T-cell (primary cell): ENCODE results near the gene PMS1. TPM values are rescaled to one million over a fixed set of nuclear protein-coding genes. Genes with fewer than 3 reads are reported as not detected.

Source experiments
- ATAC-seq, 4 experiments: fragments of 200-7000 bp in 3 of 4; fragments of 150-1000 bp in 1 of 4; cut with Tn5 transposase; replicated peaks in 1 of 4; 1 replicate in 3 of 4; 2 replicates in 1 of 4; pipeline ENCODE4 v1.10.0; 2021; ENCODE audit warnings: moderate library complexity in 3 of 4, mild to moderate bottlenecking in 2 of 4, moderate number of reproducible peaks in 1 of 4
- CTCF ChIA-PET, 2 donors: fragments of 300-600 bp; sonication (Branson Sonifier 250); formaldehyde crosslinking; loops; one replicate each; lab custom pipeline; 2022; ENCODE audit warnings: antibody characterized with exemption in 2 of 2; lab: Charles Lee
- POLR2A ChIA-PET, 2 donors: fragments of 300-600 bp; sonication (Branson Sonifier 250); formaldehyde crosslinking; loops; one replicate each; lab custom pipeline; 2022; ENCODE audit warnings: antibody characterized with exemption in 2 of 2; lab: Charles Lee
- DNase-seq, 35 experiments: peaks; one replicate each; pipeline versions ENCODE4 v3.0.0 to v3.0.0-alpha.2; 2013 to 2023
- H3K27ac ChIP-seq: one replicate; pipeline ENCODE4 v1.5.1; 2013; ENCODE audit warnings: low read length
- H3K27me3 ChIP-seq, 2 experiments: replicated peaks in 1 of 2; 1 replicate in 1 of 2; 2 replicates in 1 of 2; pipeline versions ENCODE4 v1.6.1 to v1.7.0; 2013; ENCODE audit warnings: low read length in 1 of 2, mixed read lengths in 1 of 2; ENCODE audit not compliant: control insufficient read depth in 2 of 2, insufficient read depth in 2 of 2; ENCODE audit errors: extremely low read depth in 1 of 2
- H3K36me3 ChIP-seq, 2 donors: 1 replicate in 1 of 2; 2 replicates in 1 of 2; pipeline versions ENCODE4 v1.6.1 to v1.7.0; 2013; ENCODE audit warnings: low read length in 1 of 2; ENCODE audit not compliant: control insufficient read depth in 2 of 2, insufficient read depth in 1 of 2; ENCODE audit errors: extremely low read depth in 1 of 2
- H3K4me1 ChIP-seq, 2 experiments: 1 replicate in 1 of 2; 2 replicates in 1 of 2; pipeline versions ENCODE4 v1.6.1 to v1.7.0; 2013; ENCODE audit warnings: low read length in 2 of 2, mixed read lengths in 1 of 2; ENCODE audit not compliant: insufficient read depth in 2 of 2, control insufficient read depth in 1 of 2; ENCODE audit errors: extremely low read depth in 1 of 2
- H3K4me3 ChIP-seq, 2 donors: 1 replicate in 1 of 2; 2 replicates in 1 of 2; pipeline versions ENCODE4 v1.5.1 to v1.7.0; 2013; ENCODE audit warnings: mild to moderate bottlenecking in 2 of 2, low read length in 1 of 2, moderate library complexity in 1 of 2; ENCODE audit not compliant: control insufficient read depth in 1 of 2; ENCODE audit errors: extremely low read depth in 1 of 2
- H3K9me3 ChIP-seq: 2 replicates; pipeline ENCODE4 v1.7.0; 2013
- H3K27ac Mint-ChIP-seq, 2 donors: one replicate each; pipeline ENCODE4 v1.8.0; 2020 to 2021; ENCODE audit warnings: mild to moderate bottlenecking in 2 of 2, mixed read lengths in 2 of 2
- H3K27me3 Mint-ChIP-seq, 2 donors: one replicate each; pipeline ENCODE4 v1.8.0; 2021 to 2022; ENCODE audit warnings: mixed read lengths in 2 of 2
- H3K36me3 Mint-ChIP-seq: one replicate; pipeline ENCODE4 v1.8.0; 2021; ENCODE audit warnings: mixed read lengths
- H3K4me1 Mint-ChIP-seq, 3 donors: one replicate each; pipeline ENCODE4 v1.8.0; 2020 to 2022; ENCODE audit warnings: mixed read lengths in 3 of 3, mild to moderate bottlenecking in 1 of 3
- H3K4me3 Mint-ChIP-seq, 3 donors: one replicate each; pipeline ENCODE4 v1.8.0; 2020 to 2022; ENCODE audit warnings: mild to moderate bottlenecking in 3 of 3, mixed read lengths in 3 of 3, moderate library complexity in 3 of 3
- H3K9me3 Mint-ChIP-seq, 3 donors: one replicate each; pipeline ENCODE4 v1.8.0; 2020 to 2022; ENCODE audit warnings: mixed read lengths in 3 of 3
- WGBS: methylation state at CpG from one replicate; pipeline ENCODE4 v1.1.5; 2013; ENCODE audit warnings: missing lambda C conversion rate; ENCODE audit not compliant: insufficient coverage; 5-methylcytosine and 5-hydroxymethylcytosine counted together
- total RNA-seq, 35 experiments: library from RNA in 6 of 35; stranded (reverse) in 6 of 35; fragments of 120-200 nt in 1 of 35; gene quantifications; one replicate each; pipeline versions ENCODE4 v1.2.1 to v1.2.4 and lab custom pipeline; 2013 to 2026

The PMS1 gene
- total RNA-seq, 5 donors from 2014 or later (not counting 1 experiment from before 2014, with no cell fraction given), result 23.1 to 30.9 (median 24.8) TPM

GRCh38 chr2:189916651-189917050 lies 132.4 kb downstream of the PMS1 start:
- H3K9me3 ChIP-seq, result no peaks in the 10 kb centered on the region
- CTCF ChIA-PET, result no interaction called here
- DNase-seq (no peak), ATAC-seq (no peak)
- H3K36me3 ChIP-seq, result no peaks in the 10 kb centered on the region
- H3K4me3 Mint-ChIP-seq, result no peak overlapping the region
- POLR2A ChIA-PET, result interaction anchor here in 1 of 2 donors (0.6 kb wide), 1 partner anchor 1724 kb away, joined by 3 read pairs; no protein-coding TSS in a partner anchor
- H3K36me3 Mint-ChIP-seq, result no peaks in the 10 kb centered on the region
- no peak overlapping the region for H3K27ac ChIP-seq
- H3K27me3 ChIP-seq, result peaks cover 0 to 4% of the 10 kb centered on the region in 2 experiments
- WGBS, result no CpG with 5 or more reads among the region's 2 CpGs
- H3K4me1 ChIP-seq, result no peaks in the 10 kb centered on the region
- no peak overlapping the region for H3K4me3 ChIP-seq
- H3K9me3 Mint-ChIP-seq, result no peaks in the 10 kb centered on the region
- H3K27me3 Mint-ChIP-seq, result peaks cover 8 to 16% of the 10 kb centered on the region in 2 donors
- H3K27ac Mint-ChIP-seq, result no peak overlapping the region
- no peaks in the 10 kb centered on the region for H3K4me1 Mint-ChIP-seq

Other genes starting within 250 kb of the PMS1 start
- 10 to 100 TPM; 20.7 to 43.7 (median 24.6) TPM for gene SLC40A1, start 203.7 kb upstream of the PMS1 start, total RNA-seq
- 10 to 100 TPM; 31.7 to 43.8 (median 35.9) TPM for gene ASNSD1, start 123.0 kb upstream of the PMS1 start, total RNA-seq
- gene ANKAR, start 109.8 kb upstream of the PMS1 start, total RNA-seq, result 10 to 100 TPM; 12.5 to 14.9 (median 12.9) TPM
- 10 to 100 TPM in 4 of 5 donors, 1 to 10 TPM in 1; 5.5 to 15.3 (median 13.9) TPM for gene OSGEPL1, start 21.7 kb upstream of the PMS1 start, total RNA-seq
- gene ORMDL1, start 111 bp upstream of the PMS1 start, total RNA-seq, result 100 to 1,000 TPM; 121 to 161 (median 146) TPM